WTC11 (cell line): ENCODE data around the gene CCDC3. TPM values are rescaled to one million over a fixed set of nuclear protein-coding genes. Genes with fewer than 3 reads are reported as not detected.

Experiments used
- ATAC-seq: fragments of 200-7000 bp; cut with Tn5 transposase; 2 replicates; pipeline ENCODE4 v1.10.0; 2021; ENCODE audit warnings: mild to moderate bottlenecking, moderate library complexity
- CTCF ChIA-PET: fragments of 300-600 bp; sonication (Branson Sonifier 250); formaldehyde crosslinking; loops from one replicate; lab custom pipeline; 2021; ENCODE audit warnings: antibody characterized with exemption; lab: Charles Lee
- POLR2A ChIA-PET: fragments of 350-600 bp; sonication (Branson Sonifier 250); formaldehyde crosslinking; loops from one replicate; lab custom pipeline; 2021; ENCODE audit warnings: antibody characterized with exemption; lab: Charles Lee
- DNase-seq: peaks from one replicate; pipeline ENCODE4 v3.0.0; 2021; ENCODE audit warnings: low spot score
- H3K27ac Mint-ChIP-seq: 2 replicates; pipeline ENCODE4 v1.8.0; 2021; ENCODE audit warnings: mixed read lengths
- H3K27me3 Mint-ChIP-seq: 2 replicates; pipeline ENCODE4 v1.8.0; 2021; ENCODE audit warnings: low read depth, mild to moderate bottlenecking, moderate library complexity, mixed read lengths
- H3K36me3 Mint-ChIP-seq: 2 replicates; pipeline ENCODE4 v1.8.0; 2021; ENCODE audit warnings: mixed read lengths
- H3K4me1 Mint-ChIP-seq: 2 replicates; pipeline ENCODE4 v1.8.0; 2022; ENCODE audit warnings: mixed read lengths
- H3K4me3 Mint-ChIP-seq: 2 replicates; pipeline ENCODE4 v1.8.0; 2021; ENCODE audit warnings: mild to moderate bottlenecking, moderate library complexity, mixed read lengths
- H3K9me3 Mint-ChIP-seq: 2 replicates; pipeline ENCODE4 v1.8.0; 2021; ENCODE audit warnings: mixed read lengths
- JAZF1 ChIP-seq: fragments of 250-450 bp; sonication (Bioruptor Pico); IDR thresholded peaks from 2 replicates; pipeline ENCODE4 v1.9.0; 2021; ENCODE audit warnings: moderate library complexity, mild to moderate bottlenecking, inconsistent platforms
- KAT7 ChIP-seq: sonication (generic); formaldehyde crosslinking; IDR thresholded peaks from 2 replicates; pipeline ENCODE4 v1.8.1; 2023; ENCODE audit warnings: missing genetic modification reagents, mild to moderate bottlenecking, borderline replicate concordance
- MYBL2 ChIP-seq: sonication (generic); formaldehyde crosslinking; IDR thresholded peaks from 2 replicates; pipeline ENCODE4 v1.8.1; 2023; ENCODE audit warnings: mild to moderate bottlenecking, moderate library complexity, missing genetic modification reagents
- NFATC4 ChIP-seq: fragments of 250-450 bp; sonication (Bioruptor Pico); IDR thresholded peaks from 2 replicates; pipeline ENCODE4 v1.9.0; 2021; ENCODE audit warnings: mild to moderate bottlenecking
- NFE2L1 ChIP-seq: sonication (generic); formaldehyde crosslinking; IDR thresholded peaks from 2 replicates; pipeline ENCODE4 v1.8.1; 2023; ENCODE audit warnings: missing genetic modification reagents
- SOX15 ChIP-seq: fragments of 250-450 bp; sonication (Bioruptor Pico); IDR thresholded peaks from 2 replicates; pipeline ENCODE4 v1.9.0; 2021; ENCODE audit warnings: mild to moderate bottlenecking
- TEAD4 ChIP-seq: sonication (generic); formaldehyde crosslinking; IDR thresholded peaks from 2 replicates; pipeline ENCODE4 v1.8.0; 2022; ENCODE audit warnings: mild to moderate bottlenecking, missing genetic modification reagents
- ZNF219 ChIP-seq: sonication (generic); formaldehyde crosslinking; IDR thresholded peaks from 2 replicates; pipeline ENCODE4 v1.8.0; 2023; ENCODE audit warnings: missing genetic modification reagents, mild to moderate bottlenecking, borderline replicate concordance
- ZNF232 ChIP-seq: sonication (generic); formaldehyde crosslinking; IDR thresholded peaks from 2 replicates; pipeline ENCODE4 v1.8.0; 2022; ENCODE audit warnings: mild to moderate bottlenecking, missing genetic modification reagents
- ZNF317 ChIP-seq: sonication (generic); formaldehyde crosslinking; IDR thresholded peaks from 2 replicates; pipeline ENCODE4 v1.8.1; 2023; ENCODE audit warnings: low read depth, mild to moderate bottlenecking, moderate library complexity, missing genetic modification reagents, borderline replicate concordance
- total RNA-seq: library from RNA; stranded (reverse); gene quantifications from 3 replicates; pipeline ENCODE4 v1.2.3, GENCODE V29; 2021
- TF ChIP-seq, protein P1 (sequence below): fragments of 250-450 bp; sonication (Bioruptor Pico); IDR thresholded peaks from 2 replicates; pipeline ENCODE4 v1.9.0; 2021; ENCODE audit warnings: mild to moderate bottlenecking
- TF ChIP-seq, protein P2 (sequence below): sonication (generic); formaldehyde crosslinking; IDR thresholded peaks from 2 replicates; pipeline ENCODE4 v1.8.1; 2022; ENCODE audit warnings: low read depth, missing genetic modification reagents, borderline replicate concordance
- TF ChIP-seq, protein P3 (sequence below): sonication (generic); formaldehyde crosslinking; IDR thresholded peaks from 2 replicates; pipeline ENCODE4 v1.8.1; 2023; ENCODE audit warnings: mild to moderate bottlenecking, missing genetic modification reagents, borderline replicate concordance
- TF ChIP-seq, protein P4 (sequence below): sonication (generic); formaldehyde crosslinking; IDR thresholded peaks from 2 replicates; pipeline ENCODE4 v1.8.1; 2023; ENCODE audit warnings: mild to moderate bottlenecking, missing genetic modification reagents
- TF ChIP-seq, protein P5 (sequence below): sonication (generic); formaldehyde crosslinking; IDR thresholded peaks from 2 replicates; pipeline ENCODE4 v1.8.1; 2022; ENCODE audit warnings: missing genetic modification reagents, borderline replicate concordance
- TF ChIP-seq, protein P6 (sequence below): sonication (generic); formaldehyde crosslinking; IDR thresholded peaks from 2 replicates; pipeline ENCODE4 v1.8.0; 2022; ENCODE audit warnings: missing genetic modification reagents

The CCDC3 gene
- total RNA-seq, 1 experiment from 2014 or later = 3.5 TPM

DNA sequence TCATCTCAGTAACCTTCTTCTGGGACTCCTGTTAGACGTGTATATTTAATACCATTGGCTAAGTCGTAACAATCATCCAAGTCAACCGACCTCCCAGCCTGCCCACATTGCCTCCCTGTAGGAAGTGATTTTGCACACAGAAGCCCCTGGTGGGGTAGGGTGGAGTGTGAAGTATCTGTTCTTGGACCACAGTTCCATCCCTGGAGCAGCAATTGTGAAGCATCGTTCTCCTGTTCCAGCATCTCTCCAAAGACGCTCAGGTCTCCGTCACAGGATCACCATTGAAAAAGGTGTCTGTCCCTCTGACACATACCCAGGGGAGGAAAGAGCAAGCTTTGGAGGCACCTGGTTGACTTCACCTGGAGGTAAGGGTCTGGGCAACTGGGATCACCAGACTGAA, 72.9 kb downstream of the CCDC3 start:
- ATAC-seq = no peak

DNA sequence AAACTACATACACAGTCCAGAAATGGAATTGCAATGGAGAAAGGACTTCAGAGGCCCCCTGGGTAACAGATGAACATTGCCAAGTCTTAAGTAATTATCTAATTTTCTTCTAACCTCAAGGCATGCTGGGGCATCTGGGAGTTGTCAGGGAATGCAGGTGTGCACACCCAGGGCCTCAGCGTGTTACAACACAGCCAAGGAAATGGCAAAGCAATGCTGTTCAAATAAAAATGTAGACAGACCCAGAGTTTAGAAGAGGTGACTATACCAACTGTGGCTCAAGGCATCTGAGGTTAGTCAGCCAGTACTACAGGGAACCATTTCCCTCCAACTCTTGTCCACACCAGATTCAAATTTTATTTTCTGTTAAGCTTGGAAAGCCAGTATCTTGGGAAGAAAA, 73.6 kb downstream of the CCDC3 start:
- Mint-ChIP-seq H3K27me3 (no peaks in the 10 kb centered on the region), H3K27ac (no peak overlapping the region), H3K4me1 (peaks cover 4% of the 10 kb centered on the region), H3K4me3 (no peak overlapping the region)
- POLR2A ChIA-PET = no interaction called here
- TF ChIP-seq, protein P1, sequence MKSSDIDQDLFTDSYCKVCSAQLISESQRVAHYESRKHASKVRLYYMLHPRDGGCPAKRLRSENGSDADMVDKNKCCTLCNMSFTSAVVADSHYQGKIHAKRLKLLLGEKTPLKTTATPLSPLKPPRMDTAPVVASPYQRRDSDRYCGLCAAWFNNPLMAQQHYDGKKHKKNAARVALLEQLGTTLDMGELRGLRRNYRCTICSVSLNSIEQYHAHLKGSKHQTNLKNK (CRISPR knock-in tag) = no peak
- TF ChIP-seq, protein P2, sequence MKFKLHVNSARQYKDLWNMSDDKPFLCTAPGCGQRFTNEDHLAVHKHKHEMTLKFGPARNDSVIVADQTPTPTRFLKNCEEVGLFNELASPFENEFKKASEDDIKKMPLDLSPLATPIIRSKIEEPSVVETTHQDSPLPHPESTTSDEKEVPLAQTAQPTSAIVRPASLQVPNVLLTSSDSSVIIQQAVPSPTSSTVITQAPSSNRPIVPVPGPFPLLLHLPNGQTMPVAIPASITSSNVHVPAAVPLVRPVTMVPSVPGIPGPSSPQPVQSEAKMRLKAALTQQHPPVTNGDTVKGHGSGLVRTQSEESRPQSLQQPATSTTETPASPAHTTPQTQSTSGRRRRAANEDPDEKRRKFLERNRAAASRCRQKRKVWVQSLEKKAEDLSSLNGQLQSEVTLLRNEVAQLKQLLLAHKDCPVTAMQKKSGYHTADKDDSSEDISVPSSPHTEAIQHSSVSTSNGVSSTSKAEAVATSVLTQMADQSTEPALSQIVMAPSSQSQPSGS = no peak
- TF ChIP-seq, protein P3, sequence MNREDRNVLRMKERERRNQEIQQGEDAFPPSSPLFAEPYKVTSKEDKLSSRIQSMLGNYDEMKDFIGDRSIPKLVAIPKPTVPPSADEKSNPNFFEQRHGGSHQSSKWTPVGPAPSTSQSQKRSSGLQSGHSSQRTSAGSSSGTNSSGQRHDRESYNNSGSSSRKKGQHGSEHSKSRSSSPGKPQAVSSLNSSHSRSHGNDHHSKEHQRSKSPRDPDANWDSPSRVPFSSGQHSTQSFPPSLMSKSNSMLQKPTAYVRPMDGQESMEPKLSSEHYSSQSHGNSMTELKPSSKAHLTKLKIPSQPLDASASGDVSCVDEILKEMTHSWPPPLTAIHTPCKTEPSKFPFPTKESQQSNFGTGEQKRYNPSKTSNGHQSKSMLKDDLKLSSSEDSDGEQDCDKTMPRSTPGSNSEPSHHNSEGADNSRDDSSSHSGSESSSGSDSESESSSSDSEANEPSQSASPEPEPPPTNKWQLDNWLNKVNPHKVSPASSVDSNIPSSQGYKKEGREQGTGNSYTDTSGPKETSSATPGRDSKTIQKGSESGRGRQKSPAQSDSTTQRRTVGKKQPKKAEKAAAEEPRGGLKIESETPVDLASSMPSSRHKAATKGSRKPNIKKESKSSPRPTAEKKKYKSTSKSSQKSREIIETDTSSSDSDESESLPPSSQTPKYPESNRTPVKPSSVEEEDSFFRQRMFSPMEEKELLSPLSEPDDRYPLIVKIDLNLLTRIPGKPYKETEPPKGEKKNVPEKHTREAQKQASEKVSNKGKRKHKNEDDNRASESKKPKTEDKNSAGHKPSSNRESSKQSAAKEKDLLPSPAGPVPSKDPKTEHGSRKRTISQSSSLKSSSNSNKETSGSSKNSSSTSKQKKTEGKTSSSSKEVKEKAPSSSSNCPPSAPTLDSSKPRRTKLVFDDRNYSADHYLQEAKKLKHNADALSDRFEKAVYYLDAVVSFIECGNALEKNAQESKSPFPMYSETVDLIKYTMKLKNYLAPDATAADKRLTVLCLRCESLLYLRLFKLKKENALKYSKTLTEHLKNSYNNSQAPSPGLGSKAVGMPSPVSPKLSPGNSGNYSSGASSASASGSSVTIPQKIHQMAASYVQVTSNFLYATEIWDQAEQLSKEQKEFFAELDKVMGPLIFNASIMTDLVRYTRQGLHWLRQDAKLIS = no peak
- TF ChIP-seq ZNF219 (CRISPR knock-in tag) = no peak
- no peak for TF ChIP-seq KAT7 (CRISPR knock-in tag)
- TF ChIP-seq NFE2L1 (CRISPR knock-in tag) = no peak
- TF ChIP-seq MYBL2 (CRISPR knock-in tag) = no peak
- TF ChIP-seq ZNF317 (CRISPR knock-in tag) = no peak
- no peak for TF ChIP-seq ZNF232 (CRISPR knock-in tag)
- no peak for TF ChIP-seq JAZF1 (CRISPR knock-in tag)
- no peak for TF ChIP-seq TEAD4 (CRISPR knock-in tag)
- TF ChIP-seq NFATC4 (CRISPR knock-in tag) = no peak
- TF ChIP-seq, protein P4, sequence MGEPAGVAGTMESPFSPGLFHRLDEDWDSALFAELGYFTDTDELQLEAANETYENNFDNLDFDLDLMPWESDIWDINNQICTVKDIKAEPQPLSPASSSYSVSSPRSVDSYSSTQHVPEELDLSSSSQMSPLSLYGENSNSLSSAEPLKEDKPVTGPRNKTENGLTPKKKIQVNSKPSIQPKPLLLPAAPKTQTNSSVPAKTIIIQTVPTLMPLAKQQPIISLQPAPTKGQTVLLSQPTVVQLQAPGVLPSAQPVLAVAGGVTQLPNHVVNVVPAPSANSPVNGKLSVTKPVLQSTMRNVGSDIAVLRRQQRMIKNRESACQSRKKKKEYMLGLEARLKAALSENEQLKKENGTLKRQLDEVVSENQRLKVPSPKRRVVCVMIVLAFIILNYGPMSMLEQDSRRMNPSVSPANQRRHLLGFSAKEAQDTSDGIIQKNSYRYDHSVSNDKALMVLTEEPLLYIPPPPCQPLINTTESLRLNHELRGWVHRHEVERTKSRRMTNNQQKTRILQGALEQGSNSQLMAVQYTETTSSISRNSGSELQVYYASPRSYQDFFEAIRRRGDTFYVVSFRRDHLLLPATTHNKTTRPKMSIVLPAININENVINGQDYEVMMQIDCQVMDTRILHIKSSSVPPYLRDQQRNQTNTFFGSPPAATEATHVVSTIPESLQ (CRISPR knock-in tag) = no peak
- TF ChIP-seq, protein P5, sequence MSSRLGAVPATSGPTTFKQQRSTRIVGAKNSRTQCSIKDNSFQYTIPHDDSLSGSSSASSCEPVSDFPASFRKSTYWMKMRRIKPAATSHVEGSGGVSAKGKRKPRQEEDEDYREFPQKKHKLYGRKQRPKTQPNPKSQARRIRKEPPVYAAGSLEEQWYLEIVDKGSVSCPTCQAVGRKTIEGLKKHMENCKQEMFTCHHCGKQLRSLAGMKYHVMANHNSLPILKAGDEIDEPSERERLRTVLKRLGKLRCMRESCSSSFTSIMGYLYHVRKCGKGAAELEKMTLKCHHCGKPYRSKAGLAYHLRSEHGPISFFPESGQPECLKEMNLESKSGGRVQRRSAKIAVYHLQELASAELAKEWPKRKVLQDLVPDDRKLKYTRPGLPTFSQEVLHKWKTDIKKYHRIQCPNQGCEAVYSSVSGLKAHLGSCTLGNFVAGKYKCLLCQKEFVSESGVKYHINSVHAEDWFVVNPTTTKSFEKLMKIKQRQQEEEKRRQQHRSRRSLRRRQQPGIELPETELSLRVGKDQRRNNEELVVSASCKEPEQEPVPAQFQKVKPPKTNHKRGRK (CRISPR knock-in tag) = no peak
- TF ChIP-seq SOX15 = no peak
- TF ChIP-seq, all 79 proteins: peak for 0
- no peak for DNase-seq
- CTCF ChIA-PET = no interaction called here
- H3K36me3 Mint-ChIP-seq = no peaks in the 10 kb centered on the region
- ATAC-seq = no peak
- peaks cover 5% of the 10 kb centered on the region for H3K9me3 Mint-ChIP-seq

More for the DNA sequence above, 72.9 kb downstream of the CCDC3 start:
- H3K9me3 Mint-ChIP-seq = peaks cover 5% of the 10 kb centered on the region
- TF ChIP-seq, protein P6, sequence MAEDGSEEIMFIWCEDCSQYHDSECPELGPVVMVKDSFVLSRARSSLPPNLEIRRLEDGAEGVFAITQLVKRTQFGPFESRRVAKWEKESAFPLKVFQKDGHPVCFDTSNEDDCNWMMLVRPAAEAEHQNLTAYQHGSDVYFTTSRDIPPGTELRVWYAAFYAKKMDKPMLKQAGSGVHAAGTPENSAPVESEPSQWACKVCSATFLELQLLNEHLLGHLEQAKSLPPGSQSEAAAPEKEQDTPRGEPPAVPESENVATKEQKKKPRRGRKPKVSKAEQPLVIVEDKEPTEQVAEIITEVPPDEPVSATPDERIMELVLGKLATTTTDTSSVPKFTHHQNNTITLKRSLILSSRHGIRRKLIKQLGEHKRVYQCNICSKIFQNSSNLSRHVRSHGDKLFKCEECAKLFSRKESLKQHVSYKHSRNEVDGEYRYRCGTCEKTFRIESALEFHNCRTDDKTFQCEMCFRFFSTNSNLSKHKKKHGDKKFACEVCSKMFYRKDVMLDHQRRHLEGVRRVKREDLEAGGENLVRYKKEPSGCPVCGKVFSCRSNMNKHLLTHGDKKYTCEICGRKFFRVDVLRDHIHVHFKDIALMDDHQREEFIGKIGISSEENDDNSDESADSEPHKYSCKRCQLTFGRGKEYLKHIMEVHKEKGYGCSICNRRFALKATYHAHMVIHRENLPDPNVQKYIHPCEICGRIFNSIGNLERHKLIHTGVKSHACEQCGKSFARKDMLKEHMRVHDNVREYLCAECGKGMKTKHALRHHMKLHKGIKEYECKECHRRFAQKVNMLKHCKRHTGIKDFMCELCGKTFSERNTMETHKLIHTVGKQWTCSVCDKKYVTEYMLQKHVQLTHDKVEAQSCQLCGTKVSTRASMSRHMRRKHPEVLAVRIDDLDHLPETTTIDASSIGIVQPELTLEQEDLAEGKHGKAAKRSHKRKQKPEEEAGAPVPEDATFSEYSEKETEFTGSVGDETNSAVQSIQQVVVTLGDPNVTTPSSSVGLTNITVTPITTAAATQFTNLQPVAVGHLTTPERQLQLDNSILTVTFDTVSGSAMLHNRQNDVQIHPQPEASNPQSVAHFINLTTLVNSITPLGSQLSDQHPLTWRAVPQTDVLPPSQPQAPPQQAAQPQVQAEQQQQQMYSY (CRISPR knock-in tag) = no peak
- TF ChIP-seq MYBL2 (CRISPR knock-in tag) = no peak
- TF ChIP-seq, protein P5 (CRISPR knock-in tag) = no peak
- TF ChIP-seq, all 79 proteins: peak for 0
- DNase-seq = no peak
- no peak overlapping the region for H3K27ac Mint-ChIP-seq
- no peaks in the 10 kb centered on the region for H3K36me3 Mint-ChIP-seq
- no peaks in the 10 kb centered on the region for H3K27me3 Mint-ChIP-seq
- POLR2A ChIA-PET = no interaction called here
- no peak overlapping the region for H3K4me3 Mint-ChIP-seq
- H3K4me1 Mint-ChIP-seq = peaks cover 4% of the 10 kb centered on the region
- CTCF ChIA-PET = no interaction called here
